NCI-H1417 treated with DMSO at 0.1 percent for 48 hours (cell line): ENCODE results near the gene ITGAV.

Source experiments
- DNase-seq: peaks from one replicate; lab custom pipeline; 2025; lab: John Stamatoyannopoulos, UW

The ITGAV gene

DNA sequence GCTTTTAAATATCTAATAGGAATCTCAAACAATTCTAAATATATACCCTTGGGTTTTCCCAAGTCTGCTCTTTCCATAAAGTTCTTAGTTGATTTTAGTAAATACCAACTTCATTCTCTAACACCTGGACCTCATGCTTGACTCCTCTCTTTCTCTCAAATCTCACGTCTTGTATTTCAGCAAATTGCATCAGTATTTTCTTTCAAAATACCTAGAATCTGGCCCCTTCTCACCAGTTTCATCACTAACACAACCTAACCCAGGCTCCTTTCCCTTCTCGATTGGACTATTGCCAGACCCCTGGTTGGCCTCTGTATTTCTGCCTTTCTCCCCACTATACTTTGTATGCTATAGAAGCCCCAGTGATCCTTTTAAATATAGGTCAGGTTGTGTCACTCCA, 81.0 kb downstream of the ITGAV start:
- no peak for DNase-seq

DNA sequence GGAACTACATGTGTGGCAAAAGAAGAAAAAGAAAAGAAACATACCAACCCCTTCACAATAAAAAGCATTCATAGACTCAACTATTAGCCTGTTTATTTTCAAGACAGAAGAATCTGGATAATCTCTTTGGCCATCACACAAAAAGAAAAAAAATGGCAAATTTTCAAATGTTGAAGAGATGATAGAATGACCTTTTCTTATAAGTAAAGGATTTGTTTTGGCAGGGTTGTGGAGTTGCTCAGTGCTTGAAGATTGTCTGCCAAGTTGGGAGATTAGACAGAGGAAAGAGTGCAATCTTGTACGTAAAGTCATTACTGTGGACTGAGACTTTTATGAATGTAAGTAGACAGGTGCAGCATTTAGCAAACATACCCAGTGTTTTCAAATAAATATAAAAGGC, 85.5 kb downstream of the ITGAV start:
- DNase-seq: no peak

GRCh38 chr2:186683341-186683740, 93.5 kb downstream of the ITGAV start:
- DNase-seq: no peak

DNA sequence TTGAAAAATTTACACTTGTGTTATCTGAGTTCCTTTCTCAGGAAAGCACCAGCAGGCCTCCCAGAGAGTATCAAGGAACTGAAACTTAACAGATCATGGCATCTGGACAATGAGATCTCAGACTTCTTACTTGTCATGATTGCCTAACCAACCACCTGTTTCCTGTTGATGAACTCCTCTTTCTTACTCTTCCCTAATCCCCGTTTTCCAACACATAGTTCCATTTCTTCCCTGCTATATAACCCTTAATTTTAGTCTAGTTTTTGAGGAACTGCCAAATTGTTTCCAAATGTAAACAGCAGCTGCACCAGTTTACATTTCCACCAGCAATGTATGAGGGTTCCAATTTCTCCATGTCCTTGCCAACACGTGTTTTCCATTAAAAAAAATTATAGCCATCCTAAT, 98.0 kb downstream of the ITGAV start:
- no peak for DNase-seq

GRCh38 chr2:186688813-186689212, 99.0 kb downstream of the ITGAV start:
- no peak for DNase-seq

DNA sequence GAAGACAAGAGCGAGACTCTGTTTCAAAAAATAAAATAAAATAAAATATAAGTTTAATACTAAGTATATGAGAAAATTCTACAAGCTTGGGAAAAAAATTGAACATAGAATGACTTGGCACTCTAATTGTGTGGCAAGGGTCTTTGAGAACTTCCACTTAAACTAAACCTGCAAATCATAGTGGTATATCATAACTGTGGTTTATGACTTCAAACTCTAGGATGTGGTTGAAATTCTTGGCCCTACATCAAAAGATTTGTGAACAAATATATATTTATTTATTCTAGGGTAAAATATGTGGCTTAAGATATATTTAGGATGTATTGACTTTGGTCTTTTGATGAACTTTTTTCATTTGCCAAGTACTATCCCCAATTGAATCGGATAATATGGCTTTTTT, 100.9 kb downstream of the ITGAV start:
- no peak for DNase-seq

DNA sequence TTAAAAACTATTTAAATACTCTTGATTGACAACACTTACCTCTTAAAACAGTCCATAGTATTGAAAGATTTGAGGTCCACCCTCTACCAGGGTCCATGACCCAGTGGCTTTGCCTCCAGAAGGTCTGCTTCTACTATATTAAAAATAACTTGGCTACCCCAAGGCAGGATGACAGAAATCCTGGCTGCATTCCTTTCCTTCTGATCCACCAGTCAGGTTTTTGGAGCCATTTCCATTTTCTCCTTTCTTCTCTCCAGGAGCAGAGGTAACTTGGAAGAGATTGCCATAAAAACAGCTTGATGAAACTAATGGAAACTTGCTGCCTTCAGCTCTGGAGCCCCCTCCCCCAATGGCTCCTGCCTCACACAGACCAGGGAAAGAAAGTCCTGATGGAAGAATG, 101.4 kb downstream of the ITGAV start:
- no peak for DNase-seq

DNA sequence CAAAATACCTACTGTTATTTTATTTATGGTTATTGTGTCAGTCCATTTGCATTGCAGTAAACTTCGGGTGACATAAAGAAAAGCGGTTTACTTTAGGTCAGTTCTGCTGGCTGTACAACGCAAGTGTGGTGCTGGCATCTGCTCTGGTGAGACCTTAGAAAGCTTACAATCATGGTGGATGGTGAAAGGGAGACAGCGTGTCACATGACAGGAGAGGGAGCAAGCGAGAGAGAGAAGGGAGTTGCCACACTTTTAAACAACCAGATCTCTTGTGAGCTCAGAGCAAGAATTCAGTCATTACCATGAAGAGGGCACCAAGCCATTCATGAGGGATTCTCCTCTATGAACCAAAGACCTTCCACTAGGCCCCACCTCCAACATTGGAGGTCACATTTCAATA, 102.0 kb downstream of the ITGAV start:
- no peak for DNase-seq

DNA sequence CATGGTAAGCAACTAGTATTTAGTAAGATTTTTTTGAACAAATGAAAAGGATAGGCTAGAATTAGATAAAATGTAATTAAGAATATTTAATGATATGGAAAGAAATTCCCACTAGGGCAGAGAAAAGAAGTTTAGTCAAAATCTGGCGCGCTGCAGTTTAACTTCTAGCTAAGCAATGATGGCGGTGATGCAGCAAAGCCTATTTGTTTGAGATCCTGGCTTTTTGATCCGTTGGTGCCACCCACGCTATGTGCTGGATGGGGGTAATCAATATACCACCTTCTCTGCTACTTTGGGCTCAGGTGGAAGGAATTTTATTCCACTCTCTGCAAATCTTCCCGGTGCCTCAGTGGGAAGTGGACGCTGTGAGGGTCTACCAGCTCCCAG, 103.6 kb downstream of the ITGAV start:
- no peak for DNase-seq

- no peak for DNase-seq
Observed at GRCh38 chr2:186695081-186695756, 105.4 kb downstream of the ITGAV start.

DNA sequence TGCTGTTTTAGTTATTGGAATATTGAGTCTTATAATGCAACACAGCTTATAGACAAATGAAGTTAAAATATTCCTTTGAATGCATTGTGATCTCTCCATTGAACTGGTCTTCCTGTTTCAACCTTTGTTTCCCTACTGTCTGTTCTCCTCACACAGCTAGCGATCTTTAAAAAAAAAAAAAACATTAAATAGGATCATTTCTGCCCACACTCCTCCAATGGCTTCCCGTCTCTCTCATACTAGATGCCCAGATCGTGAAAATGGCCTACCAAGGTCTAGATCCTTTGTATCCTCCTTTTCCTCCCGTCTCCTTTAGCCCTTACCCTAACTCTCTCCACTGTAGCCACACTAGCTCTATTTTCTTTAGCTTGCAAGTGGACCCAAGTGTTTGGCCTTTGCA, 106.4 kb downstream of the ITGAV start:
- DNase-seq: no peak

GRCh38 chr2:186696804-186697203, 106.9 kb downstream of the ITGAV start:
- no peak for DNase-seq

DNA sequence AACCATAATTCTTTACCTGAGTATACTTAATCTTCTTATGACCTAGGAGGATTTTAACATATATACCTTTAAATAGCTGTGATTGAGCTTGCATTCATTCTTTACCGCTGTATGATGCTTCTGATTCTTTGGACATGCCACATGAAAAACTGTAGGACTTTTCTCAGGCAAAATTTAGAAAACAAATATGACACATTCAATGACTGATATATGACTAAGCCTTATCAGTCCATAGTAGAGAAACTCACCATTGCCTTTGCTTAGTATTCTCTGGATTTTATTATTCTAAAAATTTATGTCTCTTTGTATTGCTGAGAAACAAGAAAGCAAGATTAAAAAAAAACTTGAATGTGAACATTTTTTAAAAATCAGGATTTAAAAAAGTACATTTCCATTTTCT, 107.7 kb downstream of the ITGAV start:
- DNase-seq: no peak

GRCh38 chr2:186699742-186700141, 109.9 kb downstream of the ITGAV start:
- no peak for DNase-seq

DNA sequence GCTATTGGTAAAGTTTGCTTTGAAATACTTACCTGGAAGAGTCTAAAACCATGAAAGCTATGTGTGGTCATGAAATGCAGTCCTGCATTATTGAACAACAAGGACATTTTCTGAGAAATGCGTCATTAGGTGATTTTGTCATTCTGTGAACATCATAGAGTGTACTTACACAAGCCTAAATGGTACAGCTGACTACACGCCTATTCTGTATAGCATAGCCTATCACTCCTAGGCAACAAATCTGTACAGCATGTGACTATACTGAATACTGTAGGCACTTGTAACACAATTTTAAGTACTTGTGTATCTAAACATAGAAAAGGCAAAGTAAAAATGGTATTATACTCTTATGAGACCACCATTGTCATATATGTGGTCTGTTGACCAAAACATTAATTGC, 112.2 kb downstream of the ITGAV start:
- DNase-seq: no peak

- DNase-seq: no peak
Observed at GRCh38 chr2:186702501-186702900, 112.6 kb downstream of the ITGAV start.

DNA sequence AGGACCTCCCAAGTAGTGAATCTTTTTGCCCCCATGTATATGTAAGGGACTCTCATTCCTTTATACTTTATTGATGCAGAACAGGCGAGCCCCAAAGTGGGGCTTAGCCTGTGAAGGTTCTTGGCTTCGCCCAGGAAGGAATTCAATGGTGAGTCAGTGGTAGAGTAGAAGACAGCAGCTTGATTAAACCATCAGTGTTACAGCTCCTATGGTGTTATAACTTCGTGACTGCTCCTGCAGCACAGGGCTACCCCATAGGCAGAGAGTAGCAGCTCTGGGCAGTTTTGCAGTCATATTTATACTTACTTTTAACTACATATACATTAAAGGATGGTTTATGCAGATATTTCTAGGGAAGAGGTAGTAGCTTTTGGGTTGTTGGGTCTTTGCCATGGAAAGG, 115.0 kb downstream of the ITGAV start:
- no peak for DNase-seq

DNA sequence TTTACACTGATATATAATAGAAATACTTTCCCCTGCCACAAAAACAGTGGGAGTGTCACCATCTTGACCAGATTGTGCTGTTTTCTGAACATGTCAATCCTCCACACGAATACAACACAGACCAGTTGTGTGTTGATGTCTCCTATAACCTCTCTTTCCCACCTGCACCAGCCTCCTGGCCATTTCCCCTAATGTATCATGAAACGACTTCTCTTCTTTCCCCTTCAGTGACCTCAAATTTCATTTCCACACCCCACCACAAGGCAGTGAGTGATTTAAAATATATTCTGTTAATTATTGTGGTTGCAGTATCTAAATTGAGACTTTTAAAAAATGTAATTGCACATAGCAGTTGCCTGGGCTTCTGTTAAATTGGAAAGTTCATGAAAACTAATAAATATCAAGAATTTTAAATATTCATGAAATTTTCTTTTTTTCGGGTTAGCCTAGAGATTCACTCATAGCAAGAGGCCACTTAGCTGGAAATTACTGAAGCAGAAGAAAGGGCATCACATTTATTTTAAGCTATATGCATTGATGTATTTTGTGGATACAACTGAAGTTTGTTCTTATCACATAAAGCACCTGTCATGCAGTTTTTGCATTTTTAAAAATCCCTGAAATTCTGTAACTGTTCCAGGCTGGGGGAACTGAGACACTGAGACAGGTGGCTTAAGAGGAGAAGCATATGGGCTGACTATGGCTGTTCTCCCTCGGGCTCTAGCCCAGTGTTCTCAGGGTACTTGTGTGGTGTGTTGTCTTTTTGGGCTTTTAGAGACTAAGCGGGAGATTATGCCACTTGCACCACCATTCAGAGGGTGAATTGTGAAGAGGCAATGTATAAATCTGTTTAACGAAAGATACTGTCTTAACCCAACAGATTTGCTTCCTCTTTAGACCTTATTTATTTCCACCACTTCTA, 119.9 kb downstream of the ITGAV start:
- DNase-seq: no peak

DNA sequence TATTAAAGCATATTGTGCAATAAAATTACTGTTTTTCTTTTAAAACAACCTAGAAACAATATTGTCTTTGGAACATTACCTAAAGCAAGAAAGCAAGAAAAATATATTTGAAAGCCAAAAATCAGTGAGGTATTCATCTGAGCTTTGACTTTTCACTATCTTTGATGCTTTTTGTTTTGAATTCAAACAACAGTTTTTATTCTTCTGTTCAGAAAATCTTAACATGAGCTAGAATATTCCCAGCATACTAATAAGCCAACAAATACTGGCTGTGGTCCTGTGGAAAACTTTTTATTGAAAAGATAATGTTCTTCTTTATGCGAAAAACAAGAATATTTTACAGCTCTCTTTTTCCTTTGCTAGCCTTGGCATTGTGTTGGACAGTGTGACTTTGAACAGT, 123.8 kb downstream of the ITGAV start:
- DNase-seq: no peak

GRCh38 chr2:186714611-186715010, 124.8 kb downstream of the ITGAV start:
- DNase-seq: no peak

DNA sequence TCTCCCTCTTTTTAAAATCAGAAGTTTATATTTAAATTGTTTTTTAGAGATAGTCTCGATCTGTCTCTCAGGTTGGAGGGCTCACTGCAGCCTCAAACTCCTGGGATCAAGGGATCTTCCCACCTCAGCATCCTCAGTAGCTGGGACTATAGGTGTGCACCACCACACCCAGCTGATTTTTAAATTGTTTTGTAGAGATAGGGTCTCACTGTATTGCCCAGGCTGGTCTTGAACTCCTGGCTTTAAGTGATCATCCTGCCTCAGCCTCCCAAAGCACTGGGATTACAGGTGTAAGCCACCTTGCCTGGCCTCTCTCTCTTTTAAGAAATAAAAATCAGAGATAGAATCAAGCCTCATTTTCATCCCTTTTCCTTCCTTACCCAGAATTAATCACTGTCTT, 126.1 kb downstream of the ITGAV start:
- no peak for DNase-seq

DNA sequence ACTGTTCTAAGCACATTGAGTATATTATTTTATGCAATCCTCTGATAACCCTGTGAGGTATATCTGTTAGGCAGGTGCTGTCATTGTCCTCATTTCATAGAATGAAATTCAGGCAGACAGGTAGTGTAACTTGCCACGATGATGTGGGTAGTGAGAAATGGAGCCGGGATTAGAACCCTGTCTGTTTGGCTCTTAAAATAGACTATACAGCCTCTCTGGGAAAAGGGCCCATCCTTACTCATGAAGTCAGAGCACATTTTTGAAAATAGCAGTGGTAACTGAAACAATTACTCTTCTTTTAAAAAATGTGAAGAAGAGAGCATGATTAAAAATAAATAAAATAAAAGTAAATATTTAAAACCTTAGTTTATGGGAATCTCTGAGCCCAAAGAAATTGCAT, 127.0 kb downstream of the ITGAV start:
- DNase-seq: no peak

- DNase-seq: no peak
Observed at GRCh38 chr2:186717320-186718007, 127.6 kb downstream of the ITGAV start.
